Stimulated activated CD4-positive, alpha-beta T cell treated with anti-CD3 and anti-CD28 coated beads, Interleukin-12 subunit alpha, Interleukin-12 subunit beta, amount 100 ng/mL, for 4 hours (primary cell): ENCODE data around the gene AP5S1.

Source experiments
- DNase-seq: peaks from one replicate; pipeline ENCODE4 v3.0.0-alpha.2; 2020

Gene AP5S1

DNA sequence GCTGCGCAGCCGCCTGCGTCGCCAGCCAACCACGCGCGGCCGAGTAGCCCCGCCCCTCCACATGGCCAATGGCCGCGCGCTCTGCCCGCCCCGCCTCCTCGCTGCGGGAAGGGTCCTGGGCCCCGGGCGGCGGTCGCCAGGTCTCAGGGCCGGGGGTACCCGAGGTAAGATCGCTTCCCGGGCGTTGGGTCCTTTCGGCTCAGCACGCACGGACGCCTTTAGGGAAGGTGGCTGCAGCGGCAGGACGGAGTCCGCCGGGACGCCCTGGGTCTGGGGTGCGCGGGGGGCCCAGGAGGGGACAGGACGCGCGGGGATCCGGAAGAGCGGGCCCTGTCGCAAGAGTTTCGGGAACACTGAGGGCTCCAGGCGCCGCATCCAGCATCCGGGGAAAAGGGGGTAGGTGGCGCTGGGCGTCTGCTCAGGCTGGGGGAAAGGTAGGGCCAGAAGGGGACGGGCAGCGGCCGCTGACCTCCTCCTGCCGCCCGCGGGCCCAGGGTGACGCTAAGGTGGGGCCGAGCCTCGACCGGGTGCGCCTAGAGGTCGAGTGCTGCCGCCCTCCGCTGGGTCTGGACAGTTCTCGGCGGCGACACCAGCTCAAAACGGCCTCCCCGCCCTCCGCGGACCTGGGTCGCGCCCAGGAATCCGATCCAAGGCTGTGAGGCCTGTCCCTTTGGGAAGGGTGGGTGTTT lies 26.5 kb downstream of the AP5S1 start, which contains the start of gene MAVS:
Gene MAVS (plus strand): TSS at position 95 of the 689 bp plus-strand sequence. CDS start 7,791 bp downstream, outside the sequence.
- DNase-seq, result peak; percentile 87

DNA sequence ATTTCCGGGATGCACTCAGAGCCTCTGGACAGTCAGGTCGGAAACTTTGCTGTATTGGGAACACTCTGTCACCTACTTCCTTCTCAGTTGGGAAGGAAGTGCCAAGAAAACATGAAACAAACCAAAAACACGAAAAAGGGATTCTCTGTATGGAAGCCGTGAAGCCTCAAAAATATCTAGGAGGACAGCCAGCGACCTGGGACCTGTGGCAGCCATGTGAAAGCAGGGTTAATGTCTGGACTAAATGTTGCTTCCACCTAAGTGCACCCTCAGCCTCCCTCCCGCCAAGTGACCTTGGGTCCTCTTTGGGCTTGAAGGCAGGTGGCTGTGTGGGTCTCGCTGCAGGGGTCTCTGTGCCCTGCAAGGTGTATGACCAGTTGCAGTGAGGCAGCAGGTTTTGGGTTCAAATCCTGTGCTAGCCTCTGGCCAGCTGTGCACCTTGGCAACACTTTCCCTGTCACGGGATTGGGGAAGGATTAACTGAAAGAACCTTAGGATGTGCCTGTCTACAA lies 27.1 kb downstream of the AP5S1 start:
- no peak for DNase-seq

DNA sequence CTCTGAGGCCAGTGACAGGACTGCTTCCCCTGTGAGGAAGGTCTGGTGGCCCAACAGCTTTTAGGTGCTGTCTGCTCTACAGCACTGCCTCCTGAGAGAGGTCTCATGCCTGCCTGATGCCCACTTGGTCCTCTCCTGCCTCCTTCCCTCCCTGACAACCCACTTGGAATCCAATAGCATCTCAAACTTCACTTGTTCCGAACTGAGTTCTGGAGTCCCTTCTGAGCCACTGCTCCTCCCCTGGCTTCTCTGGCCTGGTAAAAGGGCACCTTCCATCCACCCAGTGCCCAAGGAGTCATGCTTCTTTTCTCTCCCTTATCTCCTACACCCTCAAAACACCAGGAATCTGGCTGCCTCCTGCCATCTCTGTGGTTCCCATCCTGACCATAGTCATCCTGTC lies 28.2 kb downstream of the AP5S1 start:
- no peak for DNase-seq

GRCh38 chr20:3854462-3854871 lies 34.1 kb downstream of the AP5S1 start:
- DNase-seq, result no peak

DNA sequence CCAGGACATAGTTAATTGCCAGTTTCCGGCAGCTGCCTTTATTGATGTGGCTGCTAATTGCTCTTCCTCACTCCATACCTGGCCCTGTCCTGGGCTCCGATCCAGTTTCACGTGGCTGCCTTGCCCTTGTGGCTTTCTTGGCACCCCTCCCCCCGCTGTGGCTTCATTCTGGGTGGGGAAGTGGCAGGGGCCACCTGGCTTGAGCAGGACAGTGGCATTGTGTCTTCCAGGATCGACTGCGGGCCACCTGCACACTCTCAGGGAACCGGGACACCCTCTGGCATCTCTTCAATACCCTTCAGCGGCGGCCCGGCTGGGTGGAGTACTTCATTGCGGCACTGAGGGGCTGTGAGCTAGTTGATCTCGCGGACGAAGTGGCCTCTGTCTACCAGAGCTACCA lies 37.1 kb downstream of the AP5S1 start:
- no peak for DNase-seq

DNA sequence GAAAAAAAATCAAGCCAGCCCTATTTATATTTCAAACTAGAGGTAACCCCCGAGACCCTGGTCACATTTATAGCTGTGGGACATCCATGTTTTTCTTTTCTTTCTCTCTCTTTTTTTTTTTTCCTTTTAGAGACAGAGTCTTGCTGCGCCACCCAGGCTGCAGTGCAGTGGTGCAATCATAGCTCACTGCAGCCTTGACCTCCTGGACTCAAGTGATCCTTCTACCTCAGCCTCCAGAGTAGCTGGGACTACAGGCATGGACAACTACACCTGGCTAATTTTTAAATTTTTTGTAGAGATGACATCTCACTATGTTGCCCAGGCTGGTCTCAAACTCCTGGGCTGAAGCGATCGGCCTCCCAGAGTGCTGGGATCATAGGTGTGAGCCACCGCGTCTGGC lies 38.3 kb downstream of the AP5S1 start:
- DNase-seq, result no peak

DNA sequence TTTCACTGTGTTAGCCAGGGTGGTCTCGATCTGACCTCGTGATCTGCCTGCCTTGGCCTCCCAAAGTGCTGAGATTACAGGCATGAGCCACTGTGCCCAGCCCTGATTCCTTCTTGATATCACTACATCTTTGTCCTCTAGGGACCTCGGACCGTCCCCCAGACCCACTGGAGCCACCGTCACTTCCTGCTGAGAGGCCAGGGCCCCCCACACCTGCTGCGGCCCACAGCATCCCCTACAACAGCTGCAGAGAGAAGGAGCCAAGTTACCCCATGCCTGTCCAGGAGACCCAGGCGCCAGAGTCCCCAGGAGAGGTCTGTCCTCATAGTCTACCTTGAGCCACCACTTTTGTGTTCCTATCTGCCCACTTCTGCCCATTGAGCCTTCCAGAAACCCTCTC lies 40.8 kb downstream of the AP5S1 start:
- no peak for DNase-seq

- no peak for DNase-seq
Observed at GRCh38 chr20:3862333-3862732, 42.0 kb downstream of the AP5S1 start.

- no peak for DNase-seq
Observed at GRCh38 chr20:3863317-3863716, 43.0 kb downstream of the AP5S1 start.

GRCh38 chr20:3864518-3864917 lies 44.2 kb downstream of the AP5S1 start:
- DNase-seq, result no peak

DNA sequence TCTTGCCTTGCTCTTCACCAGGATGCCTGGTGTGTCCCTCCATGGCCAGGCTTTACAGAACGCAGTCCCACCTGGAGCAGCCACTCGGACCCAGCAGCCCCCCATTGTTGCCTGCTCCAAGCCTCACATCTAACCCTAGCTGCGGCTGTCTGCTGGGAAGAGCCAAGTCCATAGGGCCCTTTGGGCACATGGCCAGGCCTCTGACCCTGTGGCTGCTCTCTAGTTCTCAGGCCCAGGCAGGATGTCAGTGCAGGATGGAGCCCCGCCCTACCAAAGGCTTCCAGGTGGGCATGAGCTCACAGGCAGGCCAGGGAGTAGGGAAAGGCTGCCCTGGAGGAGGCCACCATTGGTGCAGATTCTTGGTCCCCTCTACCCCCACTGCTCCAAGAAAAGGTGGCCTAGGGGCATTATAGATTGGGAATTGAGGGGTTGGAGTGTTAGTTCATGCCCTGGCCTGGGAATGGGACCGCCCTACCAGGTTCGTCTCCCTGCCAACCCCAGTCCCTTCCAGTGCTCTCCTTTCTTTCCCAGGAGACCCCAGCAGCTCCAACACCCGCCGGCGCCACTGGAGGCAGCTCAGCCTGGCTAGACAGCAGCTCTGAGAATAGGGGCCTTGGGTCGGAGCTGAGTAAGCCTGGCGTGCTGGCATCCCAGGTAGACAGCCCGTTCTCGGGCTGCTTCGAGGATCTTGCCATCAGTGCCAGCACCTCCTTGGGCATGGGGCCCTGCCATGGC lies 45.0 kb downstream of the AP5S1 start:
- DNase-seq, result no peak

GRCh38 chr20:3865887-3866407 lies 45.6 kb downstream of the AP5S1 start:
- no peak for DNase-seq

DNA sequence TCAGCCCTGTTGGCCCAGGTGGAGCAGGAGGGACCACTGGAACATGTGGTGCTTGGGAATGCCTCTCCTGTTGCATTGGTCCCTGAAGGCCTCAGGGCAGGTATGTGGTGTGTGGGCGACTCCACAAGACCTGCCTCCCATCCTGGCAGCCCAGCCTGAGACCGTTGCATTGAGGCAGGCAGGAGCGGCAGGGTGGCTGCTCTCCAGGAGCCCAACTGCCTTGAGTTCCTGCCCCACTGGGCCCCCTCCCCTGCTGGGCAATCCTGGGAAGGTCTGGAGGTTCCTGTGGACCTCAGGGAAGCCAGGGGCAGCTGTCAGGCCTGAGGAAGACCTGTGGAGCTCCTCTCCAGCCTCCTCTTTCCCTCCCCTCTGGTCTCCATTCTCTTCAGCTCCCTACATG lies 46.1 kb downstream of the AP5S1 start:
- DNase-seq, result no peak

DNA sequence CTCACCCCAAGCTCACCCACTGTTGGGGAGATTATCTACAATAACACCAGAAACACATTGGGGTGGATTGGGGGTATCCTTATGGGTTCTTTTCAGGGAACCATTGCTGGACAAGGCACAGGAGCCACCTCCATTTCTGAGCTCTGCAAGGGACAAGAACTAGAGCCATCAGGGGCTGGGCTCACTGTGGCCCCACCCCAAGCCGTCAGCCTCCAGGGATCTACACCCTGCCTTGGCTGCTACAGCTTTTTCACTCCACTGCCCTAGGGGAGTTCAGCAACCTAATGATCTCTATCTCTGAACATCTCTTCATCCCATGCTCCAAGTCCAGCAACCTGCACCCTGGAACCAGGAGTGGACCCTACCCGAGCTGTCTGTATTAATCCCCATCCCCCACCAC lies 47.5 kb downstream of the AP5S1 start:
- no peak for DNase-seq

DNA sequence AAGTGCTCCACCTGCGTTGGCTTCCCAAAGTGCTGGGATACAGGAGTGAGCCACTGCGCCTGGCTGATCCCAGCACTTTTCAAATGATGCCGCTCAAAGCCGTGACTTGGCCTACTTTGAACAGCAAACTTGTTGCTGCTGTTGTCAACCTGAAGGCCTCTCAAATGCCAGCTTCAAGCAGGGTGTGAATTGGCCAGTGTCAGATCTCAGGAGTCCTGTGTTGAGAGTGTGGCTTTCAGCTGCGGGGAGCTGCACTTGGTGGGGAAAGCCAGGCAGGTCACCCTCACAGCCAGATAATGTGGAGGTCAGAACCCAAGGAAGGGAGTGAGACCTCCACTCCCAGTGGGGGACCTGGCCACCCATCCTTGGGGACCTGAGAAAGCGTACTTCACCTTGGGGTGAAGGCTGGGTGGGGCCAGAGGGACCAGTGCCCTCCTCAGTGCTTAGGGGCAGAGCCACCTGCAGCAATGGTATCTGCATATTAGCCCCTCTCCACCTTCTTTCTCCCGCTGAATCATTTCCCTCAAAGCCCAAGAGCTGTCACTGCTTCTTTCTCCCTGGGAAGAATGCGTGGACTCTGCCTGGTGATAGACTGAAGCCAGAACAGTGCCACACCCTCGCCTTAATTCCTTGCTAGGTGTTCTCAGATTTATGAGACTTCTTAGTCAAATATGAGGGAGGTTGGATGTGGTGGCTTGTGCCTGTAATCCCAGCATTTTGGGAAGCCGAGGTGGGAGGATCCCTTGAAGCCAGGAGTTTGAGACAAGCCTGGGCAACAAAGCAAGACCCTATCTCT lies 49.7 kb downstream of the AP5S1 start:
- DNase-seq, result no peak

DNA sequence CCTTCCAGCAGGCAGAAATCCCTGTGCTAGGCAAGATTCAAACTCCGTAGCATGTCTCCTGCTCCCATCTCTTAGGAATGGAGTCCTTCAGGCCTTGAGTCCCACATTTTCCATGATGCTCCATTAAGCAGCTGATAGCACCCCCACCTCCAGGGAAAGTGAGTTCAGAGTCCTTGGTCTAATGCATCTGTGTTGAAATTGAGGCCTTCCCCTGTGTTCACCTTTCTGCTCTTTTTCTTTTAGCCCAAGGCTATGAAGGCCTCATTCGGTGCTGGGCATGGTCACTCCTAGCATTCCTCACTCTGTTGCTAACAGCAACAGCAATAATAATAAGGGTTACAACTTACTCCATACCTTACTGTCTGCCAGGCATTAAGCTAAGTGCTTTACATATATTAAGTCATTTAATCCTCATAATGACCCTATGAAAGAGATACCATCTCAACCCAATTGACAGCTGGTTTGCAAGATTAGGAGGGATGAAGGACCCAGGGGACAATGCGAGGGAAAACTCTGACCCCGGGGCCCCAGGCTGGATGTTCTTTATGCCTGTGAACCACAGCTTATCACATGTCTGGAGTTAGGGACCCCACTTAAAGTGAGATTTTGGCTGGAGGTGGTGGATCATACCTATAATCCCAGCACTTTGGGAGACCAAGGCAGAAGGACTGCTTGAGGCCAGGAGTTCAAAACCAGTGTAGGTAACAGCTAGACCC lies 51.4 kb downstream of the AP5S1 start:
- no peak for DNase-seq

- DNase-seq, result no peak
Observed at GRCh38 chr20:3873507-3873906, 53.2 kb downstream of the AP5S1 start.

- no peak for DNase-seq
Observed at GRCh38 chr20:3874194-3874844, 54.0 kb downstream of the AP5S1 start.

DNA sequence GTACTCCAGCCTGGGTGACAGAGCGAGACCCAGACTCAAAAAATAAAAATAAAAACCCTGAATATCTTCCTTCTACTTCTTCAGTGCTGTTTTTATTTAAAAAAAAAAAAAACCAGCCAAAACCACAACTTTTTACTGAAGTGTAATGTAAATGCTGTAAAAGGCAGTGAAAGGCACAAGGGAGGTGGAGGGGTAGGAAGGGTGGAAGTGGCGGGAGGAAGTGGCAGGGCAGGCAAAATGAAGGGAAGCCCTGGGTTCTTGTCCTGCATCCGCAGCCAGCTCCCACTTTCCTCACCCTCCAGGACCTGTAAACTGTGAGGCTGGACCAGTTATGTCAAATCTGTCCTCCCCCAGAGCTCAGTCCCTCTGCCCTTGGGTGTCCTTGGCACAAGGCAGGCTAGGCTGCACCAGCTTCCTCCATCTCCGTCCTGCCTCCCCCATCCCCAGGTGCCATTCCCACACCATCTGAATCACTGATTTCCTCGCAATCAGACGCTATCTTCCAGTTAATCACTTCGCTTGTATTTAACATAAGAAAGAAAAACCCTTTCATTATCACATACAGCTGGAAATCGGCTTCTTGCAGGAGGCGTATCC lies 55.1 kb downstream of the AP5S1 start:
- DNase-seq, result no peak

DNA sequence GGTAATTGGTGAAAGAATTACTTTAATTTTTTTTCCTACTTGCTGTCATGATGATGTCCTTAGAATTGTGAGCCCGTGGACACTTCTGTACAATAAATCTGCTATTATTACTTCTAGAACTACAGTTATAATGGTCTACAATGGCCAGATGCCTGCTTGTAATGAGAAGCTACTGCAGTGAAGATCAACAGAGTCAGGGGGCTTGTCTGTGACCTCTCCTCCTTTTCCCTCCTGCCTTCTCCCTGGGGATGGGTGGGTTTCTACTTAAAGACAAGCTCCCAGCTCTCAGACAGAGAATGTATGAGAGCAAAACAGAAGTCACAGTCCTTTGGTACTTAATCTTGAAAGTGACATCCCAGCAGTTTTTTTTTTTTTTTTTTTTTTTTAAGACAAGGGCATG lies 55.7 kb downstream of the AP5S1 start:
- DNase-seq, result no peak

- no peak for DNase-seq
Observed at GRCh38 chr20:3876676-3877075, 56.3 kb downstream of the AP5S1 start.
